ENCODE data around the gene MPPED1. TPM values are rescaled to one million over a fixed set of nuclear protein-coding genes. Genes with fewer than 3 reads are reported as not detected.

The MPPED1 gene
- total RNA-seq, 1 donor from 2014 or later, result not detected

Other genes starting within 250 kb of the MPPED1 start
- gene TTLL12, start 224.9 kb upstream of the MPPED1 start, total RNA-seq, result 11.1 TPM
- 0.24 TPM for gene SCUBE1, start 68.6 kb upstream of the MPPED1 start, total RNA-seq